Body of pancreas (tissue), 4 donors: ENCODE results near the gene ANKS1B. TPM values are rescaled to one million over a fixed set of nuclear protein-coding genes. Genes with fewer than 3 reads are reported as not detected.
A peak's percentile ranks its signal among the peaks of the same experiment; 100 is the strongest.

ENCODE experiments used
- ATAC-seq: fragments of 150-250 bp; one replicate; pipeline ENCODE4 v1.9.1; 2016
- DNase-seq, 4 donors: peaks; one replicate each; pipeline ENCODE4 v3.0.0-alpha.2; 2019
- H3K27ac ChIP-seq, 4 donors: fragments of 200-600 bp; sonication (generic); 1 replicate in 3 of 4; 2 replicates in 1 of 4; pipeline versions ENCODE4 v1.5.1 to v1.6.1; 2016 to 2019; ENCODE audit warnings: mild to moderate bottlenecking in 1 of 4, mixed read lengths in 1 of 4, moderate library complexity in 1 of 4
- H3K27me3 ChIP-seq, 2 donors: fragments of 200-600 bp; sonication (generic); one replicate each; pipeline ENCODE4 v1.6.0; 2016; ENCODE audit warnings: mild to moderate bottlenecking in 1 of 2
- H3K36me3 ChIP-seq, 2 donors: fragments of 200-600 bp; sonication (generic); replicated peaks in 1 of 2; 2 replicates each; pipeline ENCODE4 v1.5.1; 2016; ENCODE audit warnings: low read depth in 2 of 2; ENCODE audit not compliant: insufficient read depth in 1 of 2
- H3K4me1 ChIP-seq: fragments of 200-600 bp; sonication (generic); one replicate; pipeline ENCODE4 v1.6.0; 2016
- H3K4me3 ChIP-seq, 2 donors: fragments of 200-600 bp; sonication (generic); 1 replicate in 1 of 2; 2 replicates in 1 of 2; pipeline ENCODE4 v1.5.1; 2016 to 2019
- H3K9me3 ChIP-seq, 3 donors: fragments of 200-600 bp; sonication (generic); 1 replicate in 2 of 3; 2 replicates in 1 of 3; pipeline ENCODE4 v1.5.1; 2016
- POLR2A ChIP-seq, 3 donors: fragments of 450-650 bp; IDR thresholded peaks; one replicate each; pipeline ENCODE4 v1.6.1; 2016; ENCODE audit warnings: antibody characterized with exemption in 3 of 3, mild to moderate bottlenecking in 2 of 3
- WGBS, 2 donors: methylation state at CpG; one replicate each; pipeline ENCODE4 v1.1.5; 2017; 5-methylcytosine and 5-hydroxymethylcytosine counted together
- intact Hi-C: fragments of 100-400 bp; cut with DNase I; formaldehyde crosslinking; loops from one replicate; pipeline ENCODE4 v1.15.1; 2023
- total RNA-seq, 2 donors: library from RNA; depleted of rRNA; stranded (reverse); fragments of >200 nt; gene quantifications; one replicate each; pipeline ENCODE4 v1.1.0, GENCODE V29; 2016
- TF ChIP-seq, protein P1 (sequence below), 7 experiments: fragments of 450-650 bp in 4 of 7; fragments of 200-600 bp in 3 of 7; sonication (generic) in 3 of 7; IDR thresholded peaks; one replicate each; pipeline ENCODE4 v1.5.1; 2016 to 2019; ENCODE audit warnings: antibody characterized with exemption in 7 of 7

Gene ANKS1B
- total RNA-seq, 2 donors from 2014 or later, result 2.1 to 10.2 TPM

DNA sequence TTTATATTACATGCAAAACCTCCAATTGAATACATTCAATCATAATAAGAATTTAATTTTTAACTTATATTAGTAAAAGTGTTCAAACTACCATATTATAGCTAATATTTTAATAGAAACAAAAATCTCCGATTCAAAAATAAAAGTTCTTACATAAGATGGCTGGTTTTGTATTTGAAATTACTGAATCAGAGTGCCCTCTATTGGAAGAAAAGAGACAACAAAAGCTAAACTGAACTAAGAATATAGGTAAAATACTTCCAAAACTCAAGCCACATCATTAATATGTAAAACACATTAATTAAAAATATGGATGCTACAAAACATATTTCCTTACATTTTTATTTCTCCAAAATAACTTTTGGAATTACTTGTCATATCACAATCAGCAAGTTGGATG is 216.9 kb downstream of the ANKS1B start:
- Histone ChIP-seq H3K36me3 (no peaks in the 10 kb centered on the region), H3K4me1 (no peaks in the 10 kb centered on the region), H3K27me3 (no peaks in the 10 kb centered on the region), H3K9me3 (no peaks in the 10 kb centered on the region), H3K27ac (no peak overlapping the region), H3K4me3 (no peak overlapping the region)
- TF ChIP-seq POLR2A (IDR thresholded peaks at IDR 0.05), result no peak
- TF ChIP-seq, protein P1, sequence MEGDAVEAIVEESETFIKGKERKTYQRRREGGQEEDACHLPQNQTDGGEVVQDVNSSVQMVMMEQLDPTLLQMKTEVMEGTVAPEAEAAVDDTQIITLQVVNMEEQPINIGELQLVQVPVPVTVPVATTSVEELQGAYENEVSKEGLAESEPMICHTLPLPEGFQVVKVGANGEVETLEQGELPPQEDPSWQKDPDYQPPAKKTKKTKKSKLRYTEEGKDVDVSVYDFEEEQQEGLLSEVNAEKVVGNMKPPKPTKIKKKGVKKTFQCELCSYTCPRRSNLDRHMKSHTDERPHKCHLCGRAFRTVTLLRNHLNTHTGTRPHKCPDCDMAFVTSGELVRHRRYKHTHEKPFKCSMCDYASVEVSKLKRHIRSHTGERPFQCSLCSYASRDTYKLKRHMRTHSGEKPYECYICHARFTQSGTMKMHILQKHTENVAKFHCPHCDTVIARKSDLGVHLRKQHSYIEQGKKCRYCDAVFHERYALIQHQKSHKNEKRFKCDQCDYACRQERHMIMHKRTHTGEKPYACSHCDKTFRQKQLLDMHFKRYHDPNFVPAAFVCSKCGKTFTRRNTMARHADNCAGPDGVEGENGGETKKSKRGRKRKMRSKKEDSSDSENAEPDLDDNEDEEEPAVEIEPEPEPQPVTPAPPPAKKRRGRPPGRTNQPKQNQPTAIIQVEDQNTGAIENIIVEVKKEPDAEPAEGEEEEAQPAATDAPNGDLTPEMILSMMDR (IDR thresholded peaks at IDR 0.05), result peak in 6 of 7 experiments; percentile 44 to 62 (median 56)
- intact Hi-C loops, result loop anchor here (10.0 kb wide), 1 partner anchor 723 kb away; no protein-coding TSS in a partner anchor
- DNase-seq, result no peak
- ATAC-seq, result no peak
- WGBS, 2 donors, result 2% methylated on average over 1 of the region's 1 CpG

DNA sequence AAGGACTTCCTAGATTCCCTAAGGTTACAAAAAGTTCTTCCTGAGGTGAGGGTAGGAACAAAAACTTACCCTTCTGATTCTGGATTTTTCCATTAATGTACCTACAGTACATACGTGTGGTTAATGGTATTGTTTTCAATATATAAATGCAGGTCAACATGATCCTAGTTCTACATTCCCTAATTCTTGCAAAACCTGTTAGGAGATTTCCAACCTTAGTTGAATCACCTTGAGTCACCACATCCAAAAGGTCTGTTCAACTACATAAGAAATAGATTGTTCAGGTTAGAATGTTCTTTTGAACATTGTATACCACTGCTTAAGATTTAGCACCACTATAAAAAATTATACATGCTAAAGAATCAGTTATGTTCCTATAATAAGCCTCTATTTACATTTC is 218.3 kb downstream of the ANKS1B start:
- no peaks in the 10 kb centered on the region for H3K4me1 ChIP-seq
- no peaks in the 10 kb centered on the region for H3K36me3 ChIP-seq
- TF ChIP-seq, protein P1 (IDR thresholded peaks at IDR 0.05), result no peak
- TF ChIP-seq POLR2A (IDR thresholded peaks at IDR 0.05), result no peak
- 83 to 84% methylated on average over 1 of the region's 1 CpG for WGBS, 2 donors
- ATAC-seq (no peak), DNase-seq (no peak)
- no peaks in the 10 kb centered on the region for H3K27me3 ChIP-seq
- no peak overlapping the region for H3K4me3 ChIP-seq
- intact Hi-C loops, result loop anchor here (10.0 kb wide), 1 partner anchor 722 kb away; no protein-coding TSS in a partner anchor
- H3K27ac ChIP-seq, result no peak overlapping the region
- no peaks in the 10 kb centered on the region for H3K9me3 ChIP-seq

DNA sequence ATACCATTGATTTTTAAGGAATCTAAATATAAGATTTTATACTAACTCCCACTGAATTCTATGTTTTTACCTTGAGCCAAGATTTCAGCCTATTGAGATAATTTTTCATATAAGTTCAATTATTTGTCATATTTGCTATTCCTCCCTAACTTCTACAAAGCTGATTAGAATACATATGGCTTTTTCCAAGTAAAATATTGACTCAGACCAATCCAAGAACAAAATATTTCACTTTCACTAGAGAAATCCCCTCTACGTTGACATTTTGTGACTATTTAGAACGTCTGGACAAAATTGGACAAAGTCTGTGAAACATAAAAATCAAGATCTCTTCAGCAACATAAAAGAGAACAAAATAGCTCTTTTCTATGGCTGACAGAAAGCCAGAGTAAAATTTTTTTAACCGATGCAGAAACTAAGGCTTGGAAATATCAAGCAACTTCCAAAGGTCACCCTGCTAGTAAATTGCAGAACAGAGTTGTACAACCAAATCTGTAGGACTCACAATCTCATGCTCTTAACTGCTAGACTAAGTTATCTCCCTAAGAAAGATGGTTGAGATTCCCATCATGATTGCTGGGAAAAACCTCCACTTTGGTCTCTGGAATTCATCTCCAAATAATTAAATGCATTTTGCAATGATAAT is 219.1 kb downstream of the ANKS1B start:
- DNase-seq, result no peak
- 30 to 32% methylated on average over 3 of the region's 3 CpGs for WGBS, 2 donors
- no peak overlapping the region for H3K4me3 ChIP-seq
- no peaks in the 10 kb centered on the region for H3K27me3 ChIP-seq
- intact Hi-C loops, result loop anchor here (10.0 kb wide), 1 partner anchor 721 kb away; no protein-coding TSS in a partner anchor
- H3K27ac ChIP-seq, result no peak overlapping the region
- no peaks in the 10 kb centered on the region for H3K9me3 ChIP-seq
- ATAC-seq, result no peak
- no peaks in the 10 kb centered on the region for H3K4me1 ChIP-seq
- no peak for TF ChIP-seq POLR2A (IDR thresholded peaks at IDR 0.05)
- TF ChIP-seq, protein P1 (IDR thresholded peaks at IDR 0.05), result no peak
- no peaks in the 10 kb centered on the region for H3K36me3 ChIP-seq

DNA sequence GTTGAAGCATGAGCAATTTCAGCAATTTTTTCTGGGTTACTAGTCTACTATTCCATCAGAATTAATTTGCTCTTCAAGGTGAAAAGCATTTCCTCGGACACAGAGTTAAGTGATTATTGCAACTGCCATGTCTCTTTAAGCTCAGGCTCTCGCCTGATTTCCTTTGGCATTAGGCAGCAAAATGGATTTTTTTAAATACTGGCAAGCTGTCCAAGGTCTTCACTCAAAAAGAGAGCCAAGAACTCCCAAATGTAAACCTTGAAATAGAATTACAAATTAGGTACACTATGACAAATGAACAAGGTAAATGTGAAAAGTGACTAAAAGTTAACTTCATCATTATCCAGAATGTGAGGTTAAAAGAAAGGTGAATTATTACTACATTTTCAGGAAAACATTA is 225.3 kb downstream of the ANKS1B start:
- WGBS, 2 donors, result 10 to 14% methylated on average over 2 of the region's 2 CpGs
- TF ChIP-seq, protein P1 (IDR thresholded peaks at IDR 0.05), result no peak
- no peak for TF ChIP-seq POLR2A (IDR thresholded peaks at IDR 0.05)
- H3K27me3 ChIP-seq, result no peaks in the 10 kb centered on the region
- peak in 2 of 4 donors; percentile 9 to 39 for DNase-seq
- no peaks in the 10 kb centered on the region for H3K9me3 ChIP-seq
- H3K4me3 ChIP-seq, result no peak overlapping the region
- peak; percentile 71 for ATAC-seq
- no peak overlapping the region for H3K27ac ChIP-seq
- H3K36me3 ChIP-seq, result no peaks in the 10 kb centered on the region
- intact Hi-C loops, result no loop called here
- H3K4me1 ChIP-seq, result peaks cover 12% of the 10 kb centered on the region

DNA sequence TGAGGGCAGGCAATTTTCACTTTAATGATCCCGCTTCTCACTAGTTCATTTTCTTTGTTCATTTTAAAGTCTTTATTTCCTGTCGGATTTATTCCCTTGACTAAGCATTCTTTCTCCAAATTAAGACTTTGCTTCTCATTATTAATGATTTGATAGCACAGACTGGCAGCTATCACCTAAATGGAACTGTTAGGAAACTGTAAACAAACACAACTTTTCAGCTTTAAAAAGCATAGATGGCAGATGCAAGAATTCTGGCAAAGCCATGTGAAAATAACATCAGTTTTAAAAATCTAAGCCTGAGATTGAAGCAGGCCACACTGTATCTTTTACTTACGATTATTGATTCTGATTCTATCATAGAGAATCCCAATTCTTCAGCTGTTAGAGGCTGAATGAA is 225.7 kb downstream of the ANKS1B start:
- ATAC-seq (no peak), DNase-seq (no peak)
- intact Hi-C loops, result no loop called here
- H3K27me3 ChIP-seq, result no peaks in the 10 kb centered on the region
- TF ChIP-seq, protein P1 (IDR thresholded peaks at IDR 0.05), result no peak
- TF ChIP-seq POLR2A (IDR thresholded peaks at IDR 0.05), result no peak
- no peaks in the 10 kb centered on the region for H3K9me3 ChIP-seq
- no peak overlapping the region for H3K27ac ChIP-seq
- no peak overlapping the region for H3K4me3 ChIP-seq
- peaks cover 12% of the 10 kb centered on the region for H3K4me1 ChIP-seq
- no peaks in the 10 kb centered on the region for H3K36me3 ChIP-seq
- WGBS, 2 donors, result 44 to 45% methylated on average over 3 of the region's 3 CpGs
